Adrenal gland (tissue), 5 donors: Measurements from ENCODE around the gene MTMR10.

Experiments
- CTCF ChIP-seq, 6 experiments: fragments of 450-650 bp in 4 of 6; fragments of 200-600 bp in 2 of 6; sonication (generic) in 1 of 6; IDR thresholded peaks; 1 replicate in 5 of 6; 2 replicates in 1 of 6; pipeline versions ENCODE4 v1.5.1 to v1.8.0; 2016 to 2021; ENCODE audit warnings: antibody characterized with exemption in 6 of 6, mild to moderate bottlenecking in 2 of 6, moderate library complexity in 1 of 6
- POLR2A ChIP-seq, 2 donors: fragments of 450-650 bp; IDR thresholded peaks; one replicate each; pipeline ENCODE4 v1.6.1; 2017; ENCODE audit warnings: antibody characterized with exemption in 2 of 2, mild to moderate bottlenecking in 2 of 2, moderate library complexity in 1 of 2
- donor health status: DM: no; HTN: no; CAD: no.

DNA sequence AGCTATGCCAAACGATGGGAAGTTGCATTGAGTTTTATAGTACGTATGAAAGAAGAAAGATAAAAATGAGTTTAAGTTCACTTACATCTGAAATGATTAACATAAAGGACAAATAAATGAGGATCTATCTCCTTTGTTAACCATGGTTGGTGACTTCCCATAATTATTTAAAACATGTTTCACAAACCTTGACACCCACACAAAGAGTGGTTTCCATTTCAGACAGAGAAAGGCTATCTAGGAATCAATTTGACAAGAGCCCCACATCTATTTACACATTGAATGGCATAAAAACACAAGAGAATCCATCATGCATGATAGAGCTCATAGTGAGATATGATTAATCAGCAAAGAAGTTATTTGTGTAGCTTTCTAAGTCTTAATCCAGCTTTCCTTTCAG, 14.2 kb upstream of the MTMR10 start:
- TF ChIP-seq CTCF (IDR thresholded peaks at IDR 0.05): no peak
- TF ChIP-seq POLR2A (IDR thresholded peaks at IDR 0.05): no peak
